GM23248 (cell line): ENCODE data around the gene SLC25A18.
"Not testable (repeated sequence)": the region's sequence is repeated elsewhere in the genome, so short reads cannot be mapped to it uniquely, and the experiment has no call there.

Source experiments
- EZH2 ChIP-seq: fragments of 200-600 bp; sonication (generic); IDR thresholded peaks from 2 replicates; pipeline ENCODE4 v1.6.1; 2018; ENCODE audit warnings: antibody characterized with exemption, mild to moderate bottlenecking; ENCODE audit not compliant: insufficient read depth, poor library complexity, severe bottlenecking
- EZH2phosphoT487 ChIP-seq: fragments of 200-600 bp; sonication (generic); IDR thresholded peaks from 2 replicates; pipeline ENCODE4 v1.6.1; 2018; ENCODE audit warnings: antibody characterized with exemption, moderate library complexity, mild to moderate bottlenecking, low read depth; ENCODE audit not compliant: insufficient read depth

DNA sequence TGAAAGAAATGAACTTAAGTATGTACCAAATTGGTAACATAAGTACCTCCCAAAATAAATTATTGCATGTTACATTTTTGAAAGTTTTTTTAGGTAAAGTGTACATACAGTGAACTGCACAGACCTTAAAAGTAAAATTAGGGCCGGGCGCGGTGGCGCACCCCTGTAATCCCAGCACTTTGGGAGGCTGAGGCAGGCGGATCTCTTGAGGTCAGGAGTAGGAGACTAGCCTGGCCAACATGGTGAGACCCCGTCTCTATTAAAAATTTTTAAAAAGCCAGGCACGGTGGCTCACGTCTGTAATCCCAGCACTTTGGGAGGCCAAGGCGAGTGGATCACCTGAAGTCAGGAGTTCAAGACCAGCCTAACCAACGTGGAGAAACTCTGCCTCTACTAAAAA, 73.6 kb downstream of the SLC25A18 start:
- TF ChIP-seq EZH2, EZH2phosphoT487: not testable (repeated sequence)
